ENCODE measurements around the gene KIRREL2.
A peak's percentile ranks its signal among the peaks of the same experiment; 100 is the strongest.
"Not testable (repeated sequence)": the region's sequence is repeated elsewhere in the genome, so short reads cannot be mapped to it uniquely, and the experiment has no call there.

Gene KIRREL2

DNA sequence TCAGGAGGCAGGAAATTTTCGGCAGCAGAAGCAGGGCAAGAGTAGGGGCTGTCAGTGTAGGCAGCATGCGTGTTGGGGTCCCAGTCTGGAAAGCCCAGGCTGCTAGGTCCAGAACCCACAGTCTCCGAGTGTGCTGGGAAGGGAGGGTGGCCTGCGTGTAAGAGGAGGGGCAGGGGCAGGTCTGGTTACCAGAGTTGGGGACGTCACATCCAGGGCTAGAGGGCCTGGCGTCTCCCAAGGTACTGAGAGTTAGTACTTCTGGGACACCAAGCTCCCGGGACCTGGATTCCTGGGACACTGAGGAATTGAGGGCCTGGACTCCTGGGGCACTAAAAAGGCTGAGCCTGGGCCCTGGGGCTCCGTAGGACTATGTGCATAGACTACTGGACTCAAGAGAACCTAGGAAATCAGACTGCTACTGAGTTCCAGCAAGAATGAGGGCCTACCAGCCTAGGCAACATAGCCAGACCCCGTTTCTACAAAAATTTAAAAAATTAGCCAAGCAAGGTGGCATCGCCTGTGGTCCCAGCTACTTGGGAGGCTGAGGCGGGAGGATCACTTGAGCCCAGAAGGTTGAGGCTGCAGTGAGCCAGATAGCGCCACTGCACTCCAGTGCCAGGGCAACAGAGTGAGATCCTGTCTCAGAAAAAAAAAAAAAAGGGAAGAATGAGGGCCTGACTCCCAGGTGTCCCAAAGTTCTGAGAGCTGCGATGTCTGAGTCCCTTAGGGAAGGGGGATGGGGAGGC, 41.2 kb downstream of the KIRREL2 start:
- no peak for DNase-seq (ENCODE audit: low read depth in 2 of 2)

- DNase-seq (ENCODE audit: low read depth in 2 of 2): no peak
Observed at GRCh38 chr19:35898499-35898809, 41.7 kb downstream of the KIRREL2 start.

DNA sequence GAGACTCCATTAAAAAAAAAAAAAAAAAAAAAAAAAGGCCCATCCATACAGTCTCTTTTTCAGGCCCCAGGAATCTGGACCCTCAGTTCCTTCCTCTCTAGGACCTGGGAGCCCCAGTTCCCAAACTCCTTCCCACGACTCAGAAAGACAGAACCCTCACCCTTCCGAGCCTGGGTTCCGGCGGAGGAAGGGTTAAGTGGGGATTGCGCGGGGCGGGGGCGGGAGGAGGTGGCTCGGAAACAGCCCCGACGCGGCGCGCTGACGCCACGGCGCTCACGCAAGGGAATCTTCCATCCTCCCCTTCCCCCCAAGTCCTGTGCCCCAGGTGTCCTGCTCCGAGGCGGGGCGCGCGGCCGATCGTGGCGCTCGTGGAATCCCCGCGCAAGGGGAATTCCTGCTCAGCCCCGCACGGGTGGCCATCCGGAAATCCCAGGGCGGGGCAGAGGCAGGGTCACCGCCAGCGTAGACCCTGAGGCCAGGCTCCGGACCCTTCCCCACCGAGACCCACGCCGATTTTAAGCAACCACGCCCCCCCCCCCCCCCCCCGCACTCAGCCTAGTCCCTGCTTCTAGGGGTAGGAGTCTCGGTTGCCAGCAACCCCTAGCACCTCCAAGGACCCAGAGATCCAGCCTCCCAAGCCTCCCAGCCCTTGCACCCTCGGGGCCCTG, 43.0 kb downstream of the KIRREL2 start:
- peak; percentile 69 to 78 for DNase-seq (ENCODE audit: low read depth in 2 of 2)

DNA sequence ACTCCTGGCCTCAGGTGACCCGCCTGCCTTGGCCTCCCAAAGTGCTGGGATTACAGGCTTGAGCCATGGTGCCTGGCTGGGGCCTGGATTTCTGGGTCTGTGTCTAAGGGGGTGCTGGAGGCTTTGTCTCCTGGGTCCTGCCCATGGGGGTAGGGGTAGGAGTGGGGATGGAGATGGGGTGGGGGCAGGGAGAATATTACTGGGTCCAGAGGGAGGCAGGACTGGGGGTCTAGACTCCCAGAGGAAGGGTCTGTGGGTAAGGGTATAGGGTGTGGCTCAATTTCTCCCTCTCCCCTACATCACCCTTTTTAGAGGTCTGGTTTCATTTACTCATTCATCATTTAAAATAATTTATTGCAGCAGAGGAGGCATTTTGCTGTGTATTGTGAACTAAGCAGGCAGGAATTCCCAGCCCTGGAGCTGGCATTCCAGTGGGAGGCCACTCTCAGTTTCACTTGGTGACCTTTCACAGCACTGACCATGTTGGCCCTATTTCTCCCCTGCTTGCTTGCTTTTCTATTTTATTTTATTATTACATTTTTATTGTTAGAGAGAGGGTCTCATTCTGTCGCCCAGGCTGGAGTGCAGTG, 44.4 kb downstream of the KIRREL2 start:
- DNase-seq (ENCODE audit: low read depth in 2 of 2): no peak

- DNase-seq (ENCODE audit: low read depth in 2 of 2): no peak
Observed at GRCh38 chr19:35901854-35902661, 45.3 kb downstream of the KIRREL2 start, which contains the start of gene HCST. Gene HCST, plus strand, starts transcription at chr19:35902529. Its CDS starts 65 bp downstream, at chr19:35902594.

GRCh38 chr19:35902870-35903475, 46.3 kb downstream of the KIRREL2 start:
- no peak for DNase-seq (ENCODE audit: low read depth in 2 of 2)

DNA sequence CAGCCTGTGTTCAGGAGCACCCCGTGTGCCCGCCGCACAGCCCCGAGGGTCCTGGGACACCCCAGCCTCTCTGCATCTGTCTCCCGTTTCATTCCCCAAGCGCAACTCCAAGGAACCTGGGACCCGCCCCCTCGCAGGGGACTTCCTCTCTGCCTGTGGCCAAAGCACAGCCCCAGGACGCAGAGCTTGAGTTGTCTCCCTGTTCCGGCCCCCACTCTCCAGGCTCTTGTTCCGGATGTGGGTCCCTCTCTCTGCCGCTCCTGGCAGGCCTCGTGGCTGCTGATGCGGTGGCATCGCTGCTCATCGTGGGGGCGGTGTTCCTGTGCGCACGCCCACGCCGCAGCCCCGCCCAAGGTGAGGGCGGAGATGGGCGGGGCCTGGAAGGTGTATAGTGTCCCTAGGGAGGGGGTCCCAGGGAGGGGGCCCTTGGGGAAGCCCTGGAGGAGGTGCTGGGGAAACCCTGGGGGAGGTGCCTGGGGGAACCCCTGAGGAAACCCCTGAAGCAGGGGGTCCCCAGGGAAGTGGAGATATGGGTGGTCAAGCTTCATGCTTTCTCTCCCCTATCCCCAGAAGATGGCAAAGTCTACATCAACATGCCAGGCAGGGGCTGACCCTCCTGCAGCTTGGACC, 47.0 kb downstream of the KIRREL2 start:
- DNase-seq (ENCODE audit: low read depth in 2 of 2): peak; percentile 79 to 89

DNA sequence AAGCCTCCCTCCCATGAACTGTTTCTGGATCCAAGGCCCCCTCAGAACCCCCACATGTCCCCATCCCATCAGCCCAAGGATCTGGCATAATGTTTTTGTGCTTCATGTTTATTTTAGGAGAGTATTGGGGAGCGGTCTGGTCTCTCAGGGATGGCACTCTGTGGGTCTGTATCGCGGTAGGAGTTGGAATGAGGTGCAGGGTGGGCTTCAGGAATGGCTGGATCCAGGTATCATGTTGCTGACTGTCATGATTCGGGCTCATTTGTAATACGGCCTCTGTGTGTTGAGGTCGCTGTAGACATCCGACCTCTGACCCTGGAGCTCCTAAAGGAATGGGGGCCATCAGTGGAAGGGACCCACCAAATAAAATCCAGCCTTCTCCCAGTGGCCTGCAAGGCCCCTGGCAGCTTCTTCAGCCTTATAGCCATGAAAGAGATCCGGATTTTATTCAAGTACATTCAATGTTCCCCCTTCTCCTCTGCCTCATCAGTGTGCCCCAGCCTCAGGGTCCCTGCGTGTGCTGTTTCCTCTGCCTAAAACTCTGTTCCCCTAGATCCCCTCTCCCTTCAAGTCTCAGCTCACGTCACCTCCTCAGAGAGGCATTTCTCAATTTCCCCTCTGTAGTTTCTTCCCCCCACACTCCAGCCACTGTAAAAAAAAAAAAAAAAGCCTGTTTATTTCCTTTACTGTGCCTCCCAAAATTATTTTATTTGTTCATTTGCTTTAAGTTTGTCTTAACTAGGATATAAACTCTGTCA, 47.8 kb downstream of the KIRREL2 start:
- no peak for DNase-seq (ENCODE audit: low read depth in 2 of 2)

DNA sequence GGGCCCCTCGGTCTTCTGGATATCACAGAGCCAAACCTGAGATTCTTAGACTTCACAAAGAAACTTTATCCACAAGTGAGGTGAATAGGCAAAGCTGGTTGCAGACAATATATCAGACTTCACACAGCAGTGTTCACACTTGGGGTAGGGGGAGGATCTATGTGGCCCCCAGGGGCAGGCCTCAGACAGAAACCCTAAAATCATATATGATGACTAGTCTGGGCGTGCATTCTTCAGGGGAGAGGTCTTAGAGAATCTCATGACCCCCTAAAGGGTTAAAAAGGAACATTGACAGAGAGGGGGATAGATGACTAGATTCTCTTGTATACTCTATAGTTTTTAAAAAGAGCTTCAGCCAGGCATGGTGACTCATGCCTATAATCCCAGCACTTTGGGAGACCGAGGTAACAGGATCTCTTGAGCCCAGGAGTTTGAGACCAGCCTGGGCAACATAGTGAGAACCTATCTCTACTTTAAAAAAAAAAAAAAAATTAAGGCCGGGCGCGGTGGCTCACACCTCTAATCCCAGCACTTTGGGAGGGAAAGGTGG, 48.5 kb downstream of the KIRREL2 start:
- DNase-seq (ENCODE audit: low read depth in 2 of 2): no peak

- DNase-seq (ENCODE audit: low read depth in 2 of 2): no peak
Observed at GRCh38 chr19:35907377-35907745, 50.6 kb downstream of the KIRREL2 start.

DNA sequence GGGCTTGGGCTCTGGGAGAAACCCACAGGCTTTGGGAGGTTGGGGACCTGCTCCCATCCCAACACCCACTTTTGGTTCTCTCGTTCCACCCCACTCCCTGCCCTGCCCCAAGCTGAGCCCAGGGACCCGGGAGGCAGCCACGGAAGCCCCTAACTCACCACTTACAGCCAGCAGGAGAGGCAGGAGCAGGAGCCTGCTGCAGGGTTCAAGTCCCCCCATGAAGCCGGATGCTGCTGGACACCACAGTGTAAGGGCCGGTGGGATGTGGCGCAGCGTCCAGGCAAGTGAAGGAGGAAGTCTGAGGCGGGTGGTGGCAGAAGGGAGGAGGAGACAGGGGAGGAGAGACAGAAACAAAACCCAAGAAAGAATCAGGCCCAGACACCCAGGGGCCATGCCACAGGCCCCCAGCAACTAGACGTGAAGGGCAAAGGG, 51.3 kb downstream of the KIRREL2 start, which contains the start of gene TYROBP:
TYROBP (minus strand) TSS at position 286 of the 432 bp plus-strand sequence; CDS start at position 219, 67 bp downstream.
- no peak for DNase-seq (ENCODE audit: low read depth in 2 of 2)

- no peak for DNase-seq (ENCODE audit: low read depth in 2 of 2)
Observed at GRCh38 chr19:35908973-35909683, 52.4 kb downstream of the KIRREL2 start.

DNA sequence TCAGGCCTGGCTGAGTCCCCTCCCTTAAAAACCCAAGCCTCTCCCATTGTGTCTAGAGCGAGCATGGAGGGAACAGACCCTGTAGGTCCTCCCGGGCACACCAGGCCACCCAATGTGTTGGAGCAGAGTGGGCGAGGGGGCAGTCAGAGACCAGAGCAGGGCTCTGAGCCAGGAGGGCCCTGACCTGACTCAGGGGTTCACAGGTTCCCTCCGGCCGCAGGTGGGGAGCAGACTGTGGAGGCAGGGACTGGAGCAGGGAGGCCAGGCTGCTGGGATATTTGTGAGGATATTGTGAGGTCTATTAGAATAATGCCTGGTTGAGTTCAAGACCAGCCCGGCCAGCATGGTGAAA, 52.9 kb downstream of the KIRREL2 start:
- DNase-seq (ENCODE audit: low read depth in 2 of 2): no peak

- not testable (repeated sequence) for DNase-seq (ENCODE audit: low read depth in 2 of 2)
Observed at GRCh38 chr19:35910355-35910754, 53.6 kb downstream of the KIRREL2 start.

DNA sequence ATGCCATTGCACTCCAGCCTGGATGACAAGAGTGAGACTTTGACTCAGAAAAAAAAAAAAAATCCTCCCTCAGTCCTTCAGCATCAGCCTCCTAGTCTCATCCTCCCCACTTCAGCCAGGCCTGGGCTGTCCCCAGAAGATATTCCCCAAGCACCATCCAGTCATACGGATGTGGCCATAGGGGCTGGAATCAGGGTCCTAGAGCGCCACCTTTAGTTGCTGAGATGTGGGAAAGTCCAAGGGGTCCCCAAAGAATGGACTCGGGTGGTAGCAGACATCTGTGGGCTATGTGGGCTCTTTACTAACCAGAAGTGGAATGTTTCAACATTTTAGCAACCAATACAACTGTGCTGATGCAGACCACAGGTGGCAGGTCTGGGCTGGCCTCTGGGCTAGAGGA, 54.5 kb downstream of the KIRREL2 start:
- no peak for DNase-seq (ENCODE audit: low read depth in 2 of 2)

GRCh38 chr19:35911790-35912189, 55.1 kb downstream of the KIRREL2 start:
- no peak for DNase-seq (ENCODE audit: low read depth in 2 of 2)

DNA sequence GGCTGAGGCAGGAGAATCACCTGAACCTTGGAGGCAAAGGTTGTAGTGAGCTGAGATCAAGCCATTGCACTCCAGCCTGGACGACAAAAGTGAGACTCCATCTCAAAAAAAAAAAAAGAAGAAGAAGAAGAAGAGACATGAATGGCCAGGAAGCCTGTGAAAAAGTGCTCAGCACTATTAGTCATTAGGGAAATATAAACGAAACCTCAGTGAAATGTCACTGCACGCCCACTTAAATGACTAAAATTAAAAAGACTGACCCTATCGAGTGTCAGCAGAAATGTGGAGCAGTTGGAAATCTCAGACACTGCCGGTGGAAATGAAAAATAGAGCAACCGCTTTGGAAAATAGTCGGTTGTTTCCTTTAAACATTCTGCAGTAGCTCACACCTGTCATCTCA, 56.9 kb downstream of the KIRREL2 start:
- DNase-seq (ENCODE audit: low read depth in 2 of 2): no peak

GRCh38 chr19:35915443-35915842, 58.7 kb downstream of the KIRREL2 start:
- no peak for DNase-seq (ENCODE audit: low read depth in 2 of 2)
